NCI-H69 (cell line): ENCODE results near the gene NANOS3.
A peak's percentile ranks its signal among the peaks of the same experiment; 100 is the strongest.
"Not testable (repeated sequence)": the region's sequence is repeated elsewhere in the genome, so short reads cannot be mapped to it uniquely, and the experiment has no call there.

ENCODE experiments used
- DNase-seq: peaks from one replicate; lab custom pipeline; 2025; lab: John Stamatoyannopoulos, UW

The NANOS3 gene

GRCh38 chr19:13843104-13843921 lies 33.6 kb upstream of the NANOS3 start:
- peak; percentile 96 for DNase-seq

- DNase-seq, result peak; percentile 43
Observed at GRCh38 chr19:13844130-13844631, 32.8 kb upstream of the NANOS3 start.

GRCh38 chr19:13846557-13847406 lies 30.2 kb upstream of the NANOS3 start:
- DNase-seq, result peak; percentile 98

- peak; percentile 98 for DNase-seq
Observed at GRCh38 chr19:13847407-13848339, 29.3 kb upstream of the NANOS3 start.

- no peak for DNase-seq
Observed at GRCh38 chr19:13848340-13848677, 28.6 kb upstream of the NANOS3 start.

GRCh38 chr19:13848798-13849676 lies 27.9 kb upstream of the NANOS3 start:
- DNase-seq, result peak; percentile 41

- DNase-seq, result peak; percentile 94
Observed at GRCh38 chr19:13849991-13850909, 26.7 kb upstream of the NANOS3 start.

- peak; percentile 76 for DNase-seq
Observed at GRCh38 chr19:13850910-13851733, 25.8 kb upstream of the NANOS3 start.

- not testable (repeated sequence) for DNase-seq
Observed at GRCh38 chr19:13851734-13852114, 25.2 kb upstream of the NANOS3 start.

- not testable (repeated sequence) for DNase-seq
Observed at GRCh38 chr19:13852171-13852707, 24.7 kb upstream of the NANOS3 start.

DNA sequence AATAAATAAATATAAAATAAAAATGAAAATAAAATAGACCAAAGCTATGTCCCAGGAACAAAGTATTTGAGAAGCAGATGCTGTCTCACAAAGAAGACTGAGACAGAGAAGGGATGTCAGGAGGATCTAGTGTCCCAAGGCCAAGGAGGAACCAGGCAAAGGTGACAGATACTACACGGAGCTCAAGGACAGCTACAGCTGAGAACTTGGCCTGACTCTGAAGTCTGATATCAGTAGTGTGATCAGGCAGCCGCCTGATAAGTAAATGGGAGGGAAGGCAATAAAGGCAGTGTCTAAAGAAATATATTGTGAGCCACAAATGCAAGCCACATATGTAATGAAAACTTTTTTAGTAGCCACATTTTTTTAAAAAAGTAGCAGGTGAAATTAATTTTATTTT lies 20.4 kb upstream of the NANOS3 start:
- no peak for DNase-seq

DNA sequence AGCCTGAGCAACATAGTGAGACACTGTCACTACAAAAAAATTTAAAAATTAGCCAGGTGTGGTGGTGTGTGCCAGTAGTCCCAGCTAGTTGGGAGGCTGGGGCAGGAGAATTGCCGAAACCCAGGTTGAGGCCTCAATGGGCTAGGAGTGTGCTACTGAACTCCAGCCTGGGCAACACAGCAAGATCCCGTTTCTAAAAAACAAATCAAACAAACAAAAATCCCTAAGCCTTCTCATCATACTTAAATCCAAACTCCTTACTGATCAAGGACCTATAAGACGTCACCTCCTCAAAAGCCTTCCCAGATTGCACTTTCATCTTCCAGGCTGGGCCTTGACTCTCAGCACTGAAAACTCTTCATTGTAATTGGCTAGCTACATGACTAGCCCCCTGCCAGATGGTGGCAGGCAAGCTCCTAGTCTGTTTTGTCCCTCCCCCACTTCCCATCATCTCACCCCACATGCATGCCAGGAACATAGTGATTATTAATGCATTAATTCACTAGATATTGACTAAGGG lies 17.5 kb upstream of the NANOS3 start:
- DNase-seq, result peak; percentile 67

DNA sequence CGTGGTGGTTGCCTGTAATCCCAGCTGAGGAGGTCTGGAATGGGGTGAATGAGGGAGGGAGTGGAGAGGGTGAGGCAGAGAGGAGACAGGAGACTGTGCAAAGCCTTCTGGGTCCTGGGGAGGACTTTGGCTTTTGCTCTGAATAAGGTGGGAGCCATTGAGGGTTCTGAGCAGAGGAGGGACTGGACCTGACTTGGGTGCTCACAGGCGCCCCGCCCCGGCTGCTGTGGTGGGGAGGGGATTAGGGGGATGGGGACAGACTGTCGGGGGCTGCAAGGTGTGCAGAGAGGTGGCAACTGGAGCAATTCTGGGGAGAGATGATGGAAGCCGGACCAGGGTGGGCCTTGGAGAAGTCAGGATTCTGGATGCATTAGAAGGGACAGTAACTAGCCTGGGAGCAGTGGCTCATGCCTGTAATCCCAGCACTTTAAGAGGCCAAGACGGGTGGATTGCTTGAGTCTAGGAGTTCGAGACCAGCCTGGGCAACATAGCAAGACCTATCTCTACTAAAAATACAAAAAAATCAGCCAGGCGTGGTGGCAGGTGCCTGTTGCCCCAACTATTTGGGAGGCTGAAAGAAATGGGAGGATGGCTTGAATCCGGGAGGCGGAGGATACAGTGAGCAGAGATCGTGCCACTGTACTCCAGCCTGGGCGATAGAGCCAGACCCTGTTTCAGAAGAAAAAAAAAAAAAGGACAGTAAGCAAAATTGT lies 16.1 kb upstream of the NANOS3 start:
- DNase-seq, result no peak

DNA sequence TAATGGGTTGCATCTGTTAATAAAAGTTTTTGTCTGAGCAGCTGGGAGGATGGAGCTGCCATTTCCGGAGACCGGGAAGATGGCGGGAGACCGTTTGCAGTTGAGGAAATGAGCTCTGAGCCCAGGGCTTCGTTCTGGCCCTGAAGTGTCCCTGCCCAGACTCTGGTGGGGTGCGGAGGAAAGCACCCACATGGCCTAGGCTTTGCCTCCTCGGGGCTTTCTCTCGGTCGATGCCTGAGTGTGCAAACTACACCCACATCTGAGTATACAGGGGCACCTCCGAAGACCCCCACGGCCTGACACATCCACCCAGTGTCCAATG lies 15.6 kb upstream of the NANOS3 start:
- DNase-seq, result peak; percentile 16

- DNase-seq, result peak; percentile 85
Observed at GRCh38 chr19:13861714-13862531, 15.0 kb upstream of the NANOS3 start.

DNA sequence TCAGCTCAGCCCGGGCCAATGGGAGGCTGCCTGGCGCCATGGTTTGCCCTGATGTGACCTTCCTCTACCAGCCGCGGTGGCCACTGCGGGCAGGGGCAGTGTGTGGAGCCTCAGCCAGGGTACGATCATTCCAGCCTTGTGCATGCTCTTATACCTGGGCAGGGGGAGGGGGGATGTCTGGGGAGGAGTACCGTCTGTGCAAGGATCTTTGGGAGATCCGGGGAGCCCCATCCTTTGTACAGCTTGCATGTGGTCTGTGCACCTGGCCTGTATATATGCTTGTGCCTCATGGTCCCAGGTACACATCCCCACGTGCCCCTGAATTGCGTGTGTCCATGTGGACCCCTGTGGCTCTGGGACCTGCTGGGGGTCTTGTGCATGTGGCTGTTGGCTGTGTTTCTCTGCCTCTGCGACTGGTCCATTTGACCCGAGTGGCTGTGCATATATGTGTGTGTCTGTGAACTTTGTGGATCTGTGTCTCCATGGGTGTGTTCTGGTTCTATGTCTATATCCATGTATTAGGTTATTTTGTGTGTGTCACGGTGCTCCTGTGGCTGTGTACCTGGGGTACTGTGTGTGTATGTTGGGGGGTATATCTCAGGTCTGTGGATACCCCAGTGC lies 12.8 kb upstream of the NANOS3 start:
- DNase-seq, result peak; percentile 63
